C4-2B (cell line): ENCODE data around the gene SUSD1.

Experiments used
- H3K27ac ChIP-seq: fragments of 450-650 bp; 2 replicates; pipeline ENCODE4 v1.5.1; 2017
- ZFX ChIP-seq: fragments of 450-650 bp; IDR thresholded peaks from 2 replicates; pipeline ENCODE4 v1.6.1; 2017
- TF ChIP-seq, protein P1 (sequence below): fragments of 450-650 bp; conservative IDR thresholded peaks from 2 replicates; pipeline ENCODE4 v1.5.1; 2017; ENCODE audit warnings: mild to moderate bottlenecking

Gene SUSD1

DNA sequence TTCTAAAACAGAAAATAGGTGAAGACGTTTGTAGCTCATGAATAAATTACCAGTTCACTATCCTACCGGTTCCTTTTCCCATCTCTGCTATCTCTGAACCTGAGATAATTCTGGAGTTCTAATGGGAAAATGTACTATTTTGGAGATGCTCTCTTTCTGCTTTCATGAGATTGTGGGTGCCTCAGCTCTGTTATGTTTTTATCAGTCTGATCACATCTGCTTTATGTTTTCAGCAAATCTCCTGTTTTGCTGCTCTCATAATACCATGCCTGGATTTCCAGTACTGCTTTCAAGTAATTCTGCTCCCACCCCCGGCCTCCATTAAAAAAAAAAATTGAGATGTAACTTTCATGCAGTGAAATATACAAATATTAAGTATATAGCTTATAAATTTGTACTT, 9.1 kb upstream of the SUSD1 start:
- TF ChIP-seq ZFX: no peak
- TF ChIP-seq, protein P1, sequence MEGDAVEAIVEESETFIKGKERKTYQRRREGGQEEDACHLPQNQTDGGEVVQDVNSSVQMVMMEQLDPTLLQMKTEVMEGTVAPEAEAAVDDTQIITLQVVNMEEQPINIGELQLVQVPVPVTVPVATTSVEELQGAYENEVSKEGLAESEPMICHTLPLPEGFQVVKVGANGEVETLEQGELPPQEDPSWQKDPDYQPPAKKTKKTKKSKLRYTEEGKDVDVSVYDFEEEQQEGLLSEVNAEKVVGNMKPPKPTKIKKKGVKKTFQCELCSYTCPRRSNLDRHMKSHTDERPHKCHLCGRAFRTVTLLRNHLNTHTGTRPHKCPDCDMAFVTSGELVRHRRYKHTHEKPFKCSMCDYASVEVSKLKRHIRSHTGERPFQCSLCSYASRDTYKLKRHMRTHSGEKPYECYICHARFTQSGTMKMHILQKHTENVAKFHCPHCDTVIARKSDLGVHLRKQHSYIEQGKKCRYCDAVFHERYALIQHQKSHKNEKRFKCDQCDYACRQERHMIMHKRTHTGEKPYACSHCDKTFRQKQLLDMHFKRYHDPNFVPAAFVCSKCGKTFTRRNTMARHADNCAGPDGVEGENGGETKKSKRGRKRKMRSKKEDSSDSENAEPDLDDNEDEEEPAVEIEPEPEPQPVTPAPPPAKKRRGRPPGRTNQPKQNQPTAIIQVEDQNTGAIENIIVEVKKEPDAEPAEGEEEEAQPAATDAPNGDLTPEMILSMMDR: no peak
- H3K27ac ChIP-seq: no peak overlapping the region

DNA sequence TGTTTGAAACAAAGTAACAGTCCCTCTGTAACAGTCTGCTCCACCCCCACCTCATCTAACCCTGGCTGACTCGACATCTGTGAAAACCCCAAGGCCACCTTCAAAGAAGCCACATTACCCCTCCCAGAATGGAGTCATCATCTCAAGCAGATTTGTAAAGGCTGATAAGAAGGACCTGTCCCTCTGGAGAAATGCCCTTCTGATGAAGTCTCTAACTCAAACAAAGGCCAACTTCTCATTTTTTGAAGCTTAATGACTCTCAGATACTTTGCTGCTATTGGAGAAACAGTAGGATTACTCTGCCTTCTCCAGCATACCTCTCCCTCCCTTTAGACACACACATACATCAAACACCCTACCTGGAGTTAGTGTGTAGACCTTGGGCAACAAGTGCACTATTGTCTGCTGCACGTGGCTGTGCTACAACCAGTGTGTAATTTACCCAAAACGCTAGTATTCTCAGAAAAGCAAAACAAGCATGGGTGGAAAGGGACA, 5.3 kb upstream of the SUSD1 start:
- no peak overlapping the region for H3K27ac ChIP-seq
- TF ChIP-seq, protein P1: no peak
- TF ChIP-seq ZFX: no peak

DNA sequence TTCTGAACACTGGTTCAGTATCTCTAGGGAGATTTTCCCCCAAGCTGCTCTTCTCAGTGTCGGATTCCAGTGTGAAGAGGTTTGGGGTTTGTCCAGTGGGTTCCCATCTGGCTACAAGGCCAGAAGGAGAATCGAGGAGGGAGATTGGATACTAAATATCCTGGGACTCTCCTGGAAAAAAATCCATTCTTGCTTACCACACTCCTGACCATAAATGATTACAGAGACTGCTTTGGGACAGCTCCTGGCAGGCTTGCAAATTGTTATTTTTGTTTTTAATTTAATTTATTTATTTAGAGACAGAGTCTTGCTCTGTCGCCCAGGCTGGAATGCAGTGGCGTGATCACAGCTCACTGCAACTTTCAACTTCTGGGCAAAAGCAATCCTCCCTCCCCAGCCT, 4.7 kb upstream of the SUSD1 start:
- TF ChIP-seq, protein P1: no peak
- TF ChIP-seq ZFX: no peak
- H3K27ac ChIP-seq: no peak overlapping the region

DNA sequence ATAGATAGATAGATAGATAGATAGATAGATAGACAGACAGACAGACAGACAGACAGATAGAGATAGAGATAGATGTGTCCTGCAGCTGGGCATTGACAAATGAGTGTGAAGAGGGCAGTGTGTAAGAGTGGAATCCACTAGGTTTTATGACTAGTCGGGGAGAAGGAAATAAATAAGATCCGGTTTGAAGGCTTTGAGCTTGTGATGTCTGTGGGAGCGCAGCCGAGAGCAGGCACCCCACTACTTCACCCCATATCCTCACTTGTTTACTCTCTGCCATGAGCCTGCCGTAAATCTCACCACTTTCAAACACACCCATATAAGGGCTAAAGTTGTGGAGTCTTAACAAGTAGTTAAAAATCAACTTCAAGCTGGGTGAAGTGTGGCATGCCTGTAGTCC, 1.4 kb upstream of the SUSD1 start:
- no peak overlapping the region for H3K27ac ChIP-seq
- TF ChIP-seq ZFX: no peak
- TF ChIP-seq, protein P1: no peak

DNA sequence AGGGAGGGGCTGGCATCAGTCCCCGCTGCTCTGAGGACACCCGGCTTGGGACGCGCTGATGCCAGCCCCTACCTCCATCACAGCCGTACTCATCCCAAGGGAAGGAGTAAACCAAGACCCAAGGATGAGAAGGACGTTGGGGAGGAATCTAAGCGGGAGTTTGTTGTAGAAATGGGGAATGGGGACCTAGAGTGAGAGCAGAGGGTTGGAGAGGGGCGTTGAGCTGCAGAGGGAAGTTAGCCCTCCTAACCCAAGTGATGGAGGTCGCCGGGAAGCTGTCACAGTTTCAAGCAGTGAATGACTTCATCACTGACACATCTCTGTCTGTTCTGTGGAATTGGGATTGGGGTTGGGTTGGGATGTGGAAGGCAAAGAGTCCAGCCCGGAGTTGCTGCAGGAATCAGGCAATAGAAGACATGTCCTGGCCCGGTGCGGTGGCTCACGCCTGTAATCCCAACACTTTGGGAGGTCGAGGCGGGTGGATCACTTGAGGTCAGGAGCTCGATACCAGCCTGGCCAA, 759 bp upstream of the SUSD1 start:
- H3K27ac ChIP-seq: no peak overlapping the region
- TF ChIP-seq, protein P1: no peak
- no peak for TF ChIP-seq ZFX

DNA sequence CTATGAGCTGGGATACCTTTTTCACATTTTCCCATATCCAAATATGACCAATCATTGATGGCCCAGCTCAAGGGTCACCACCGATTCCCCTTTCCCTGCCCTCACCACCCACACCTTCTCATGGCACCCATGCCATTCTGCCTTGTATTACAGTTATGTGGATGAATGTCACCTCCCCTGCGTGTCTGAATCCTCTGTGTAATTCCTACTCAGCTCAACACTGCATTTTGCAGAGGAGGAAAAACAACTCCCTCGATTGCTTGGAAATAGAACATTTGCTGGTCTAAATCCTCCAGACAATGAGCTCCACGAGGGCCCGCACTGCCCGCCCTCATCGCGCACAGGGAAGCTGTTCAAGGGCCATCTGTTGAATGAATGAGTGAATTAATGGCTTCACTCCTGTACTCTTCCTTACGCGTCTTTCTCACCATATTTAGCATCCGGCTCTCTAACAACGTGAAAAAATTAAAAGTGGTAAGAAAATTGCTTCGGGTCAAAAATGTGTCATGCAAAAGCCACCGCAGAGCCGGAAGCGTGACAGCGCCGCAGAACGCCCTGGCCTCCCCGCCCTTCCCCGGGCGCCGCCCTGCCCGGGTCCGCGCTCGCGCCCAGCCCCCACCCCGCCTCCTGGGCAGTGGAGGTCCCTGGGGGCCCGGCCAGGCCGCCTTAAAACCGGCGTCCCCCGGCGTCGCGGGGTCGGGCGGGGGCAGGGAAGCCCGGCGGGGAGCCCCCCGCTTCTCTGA, 704 bp downstream of the SUSD1 start:
- peak overlapping the region; percentile 64 for H3K27ac ChIP-seq
- no peak for TF ChIP-seq ZFX
- TF ChIP-seq, protein P1: no peak

DNA sequence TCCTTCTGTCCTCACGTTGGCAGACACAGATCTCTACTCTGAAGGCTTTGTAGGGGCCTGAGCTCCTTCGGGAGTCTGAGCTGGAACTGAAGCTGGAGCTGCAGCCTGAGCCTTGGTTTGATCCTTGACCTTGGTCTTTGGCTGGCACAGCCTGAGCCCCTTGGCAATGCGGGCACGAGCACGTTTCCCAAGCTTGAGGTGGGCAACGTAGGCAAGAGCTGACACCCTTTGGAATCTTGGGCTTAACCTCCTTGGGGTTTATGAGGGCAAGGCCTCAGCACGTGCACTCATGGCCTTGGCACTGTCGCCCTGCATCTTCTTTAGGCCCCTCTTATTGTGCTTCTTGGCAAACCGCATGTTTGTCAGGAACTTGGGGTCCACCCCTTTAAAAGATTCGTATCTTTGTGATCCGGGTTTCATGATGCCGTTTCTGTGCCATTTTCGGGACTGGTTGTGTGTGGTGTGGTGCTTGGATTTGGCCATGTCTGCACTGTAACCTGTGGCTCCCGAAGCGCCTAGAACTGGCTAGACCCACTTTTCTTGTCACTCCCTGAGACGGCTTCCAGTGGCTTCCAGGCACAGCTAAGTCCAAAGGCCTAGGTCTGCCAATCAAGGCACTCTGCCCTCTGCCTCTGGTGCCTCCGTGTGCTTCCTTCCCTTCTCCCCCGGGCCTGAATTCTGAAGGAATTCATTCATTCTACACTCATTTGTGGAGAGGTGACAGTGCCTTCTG, 1.4 kb downstream of the SUSD1 start:
- TF ChIP-seq, protein P1: no peak
- no peak for TF ChIP-seq ZFX
- H3K27ac ChIP-seq: peak overlapping the region; percentile 64
